GM18951 (cell line): Measurements from ENCODE around the gene USP5.
"Not testable (repeated sequence)": the region's sequence is repeated elsewhere in the genome, so short reads cannot be mapped to it uniquely, and the experiment has no call there.

ENCODE experiments used
- POLR2A ChIP-seq: IDR thresholded peaks from 4 replicates; pipeline ENCODE4 v1.6.1; 2011; ENCODE audit warnings: mild to moderate bottlenecking; ENCODE audit not compliant: insufficient read length, insufficient read depth; ENCODE audit errors: extremely low read depth
- in situ Hi-C: fragments of 300-500 bp; cut with MboI; formaldehyde crosslinking; loops from one replicate; pipeline ENCODE4 v1.12.0; 2022; ENCODE audit warnings: low sequenced_read_pairs, mixed read lengths, inconsistent platforms; ENCODE audit not compliant: unreplicated experiment

The USP5 gene

GRCh38 chr12:6904280-6905276, 52.6 kb downstream of the USP5 start, which contains the start of gene LRRC23:
LRRC23 (plus strand) TSS chr12:6904822; CDS start chr12:6905634, 812 bp downstream.
- peak; percentile 63 for TF ChIP-seq POLR2A
- in situ Hi-C loops: no loop called here

- in situ Hi-C loops: no loop called here
- TF ChIP-seq POLR2A: no peak
These were observed 53.6 kb downstream of the USP5 start for GRCh38 chr12:6905414-6906040.

GRCh38 chr12:6908141-6908540, 56.2 kb downstream of the USP5 start:
- in situ Hi-C loops: not testable (repeated sequence)

GRCh38 chr12:6909421-6910145, 57.6 kb downstream of the USP5 start:
- no peak for TF ChIP-seq POLR2A
- in situ Hi-C loops: no loop called here

- in situ Hi-C loops: no loop called here
- TF ChIP-seq POLR2A: no peak
These were observed 60.4 kb downstream of the USP5 start for GRCh38 chr12:6912164-6912935.

- TF ChIP-seq POLR2A: peak; percentile 55
- in situ Hi-C loops: no loop called here
These were observed 62.4 kb downstream of the USP5 start, which contains the start of gene ENO2 for GRCh38 chr12:6914246-6914946. ENO2 (plus strand) TSS chr12:6914580; CDS start chr12:6915833, 1,253 bp downstream.

- no peak for TF ChIP-seq POLR2A
These were observed 63.2 kb downstream of the USP5 start for GRCh38 chr12:6914947-6915788.

GRCh38 chr12:6915789-6916285, 63.9 kb downstream of the USP5 start:
- no peak for TF ChIP-seq POLR2A

More at GRCh38 chr12:6914947-6915788, 63.2 kb downstream of the USP5 start:
- in situ Hi-C loops: no loop called here

More at GRCh38 chr12:6915789-6916285, 63.9 kb downstream of the USP5 start:
- in situ Hi-C loops: no loop called here
